ENCODE results near the gene WDFY4. TPM values are rescaled to one million over a fixed set of nuclear protein-coding genes. Genes with fewer than 3 reads are reported as not detected.

Gene WDFY4
- total RNA-seq, 1 experiment from 2014 or later, result not detected

DNA sequence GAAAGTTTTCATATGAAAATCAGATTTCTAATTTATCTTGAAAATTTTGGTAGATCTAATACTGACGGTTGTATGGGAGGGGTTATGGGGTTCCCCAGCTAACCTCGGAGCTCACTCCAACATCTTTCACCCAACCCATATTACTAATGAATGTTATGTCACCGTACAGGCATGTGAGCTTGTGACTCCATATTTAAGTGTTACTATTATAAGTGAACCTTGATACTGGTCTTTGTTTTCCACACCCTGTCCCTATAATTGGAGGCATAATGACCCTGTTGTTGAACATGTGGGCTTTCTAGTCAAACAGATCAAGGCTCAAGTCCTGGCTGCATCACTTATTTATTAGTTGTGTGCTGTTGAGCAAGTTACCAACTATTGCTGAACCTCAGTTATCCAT, 27.2 kb downstream of the WDFY4 start:
- no peak for DNase-seq (ENCODE audit: low spot score)

GRCh38 chr10:48714088-48714487, 29.4 kb downstream of the WDFY4 start:
- DNase-seq (ENCODE audit: low spot score), result no peak

DNA sequence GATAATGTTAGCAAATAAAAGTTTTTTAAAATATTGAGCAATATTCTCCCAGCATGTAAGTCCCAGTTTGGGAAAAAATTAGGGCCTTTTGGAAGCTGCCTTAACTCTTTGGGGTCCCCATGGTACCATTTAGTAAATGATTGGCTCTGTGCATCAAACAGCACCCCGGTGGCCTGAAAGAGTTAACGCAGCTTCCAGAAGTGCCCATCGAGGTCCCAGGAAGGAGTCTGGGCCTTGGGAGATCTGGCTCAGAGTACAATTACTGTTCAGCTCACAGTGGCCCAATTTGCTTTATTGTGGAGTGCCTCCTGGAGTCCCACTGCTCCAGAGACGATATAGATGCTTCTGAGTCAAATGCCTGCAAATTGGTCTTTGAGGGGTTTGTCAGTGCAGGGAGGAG, 31.7 kb downstream of the WDFY4 start:
- no peak for DNase-seq (ENCODE audit: low spot score)

DNA sequence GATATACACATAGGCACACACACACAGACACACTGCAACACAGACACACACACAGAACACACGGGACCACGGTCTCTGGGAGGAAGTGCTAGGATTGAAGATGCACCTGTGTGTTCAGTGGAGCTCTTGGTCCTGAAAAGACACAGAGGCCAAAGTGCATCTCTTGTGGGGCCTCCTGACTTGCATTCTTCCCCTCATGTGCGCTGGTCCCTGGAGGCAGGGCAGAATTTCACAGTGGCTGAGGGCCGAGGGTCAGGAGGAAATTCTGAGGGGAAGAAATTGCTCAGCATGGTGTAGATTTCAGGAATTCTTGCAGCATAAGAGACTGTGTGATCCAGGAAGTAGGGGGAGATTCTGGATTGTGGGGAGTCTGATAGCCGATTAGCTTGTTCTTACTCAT, 35.9 kb downstream of the WDFY4 start:
- DNase-seq (ENCODE audit: low spot score), result no peak

DNA sequence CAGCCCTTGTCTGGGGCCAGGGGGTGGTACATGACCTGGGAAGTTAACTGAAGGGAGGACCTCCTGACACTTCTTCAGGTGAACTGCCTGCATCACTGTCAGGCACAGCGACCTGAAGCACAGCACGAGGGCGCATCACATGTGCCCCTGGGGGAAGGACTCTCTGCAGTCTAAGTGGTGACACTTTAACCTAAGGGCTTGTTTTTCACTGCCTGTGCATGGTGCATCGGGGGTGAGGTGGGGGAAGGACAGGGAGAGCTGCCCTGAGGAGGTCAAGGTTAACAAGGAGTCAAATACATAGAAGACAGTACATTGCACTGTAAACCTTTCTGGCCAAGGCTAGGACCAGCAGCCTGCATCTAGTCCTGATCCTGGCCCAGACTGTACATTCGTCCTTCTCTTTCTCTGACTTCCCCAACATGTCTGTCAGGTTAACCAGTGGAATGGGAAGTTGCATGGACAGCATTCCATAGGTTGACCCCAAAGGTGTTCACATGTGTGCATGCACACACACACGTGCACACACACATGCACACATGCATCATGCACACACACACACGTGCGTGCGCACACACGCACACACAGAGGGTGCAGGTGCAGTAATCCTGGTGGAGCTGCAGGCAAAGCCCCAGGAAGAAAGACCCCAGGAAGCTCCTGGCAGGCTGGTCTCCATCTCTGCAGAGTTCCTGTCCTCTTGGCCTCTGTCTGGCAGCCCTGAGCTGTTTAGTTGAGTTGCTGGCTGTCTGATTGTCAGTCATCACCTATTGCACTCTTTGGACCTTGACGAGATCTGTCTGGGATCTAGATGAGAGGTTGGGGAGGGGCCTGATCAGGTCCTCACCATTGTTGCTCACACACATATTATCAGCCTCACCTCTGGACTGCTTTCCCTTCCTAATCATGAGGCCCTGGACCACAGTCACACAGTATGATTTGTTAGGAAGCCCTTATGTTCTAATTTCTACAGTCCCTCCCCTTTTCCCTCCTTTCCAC, 37.8 kb downstream of the WDFY4 start:
- DNase-seq (ENCODE audit: low spot score), result no peak

DNA sequence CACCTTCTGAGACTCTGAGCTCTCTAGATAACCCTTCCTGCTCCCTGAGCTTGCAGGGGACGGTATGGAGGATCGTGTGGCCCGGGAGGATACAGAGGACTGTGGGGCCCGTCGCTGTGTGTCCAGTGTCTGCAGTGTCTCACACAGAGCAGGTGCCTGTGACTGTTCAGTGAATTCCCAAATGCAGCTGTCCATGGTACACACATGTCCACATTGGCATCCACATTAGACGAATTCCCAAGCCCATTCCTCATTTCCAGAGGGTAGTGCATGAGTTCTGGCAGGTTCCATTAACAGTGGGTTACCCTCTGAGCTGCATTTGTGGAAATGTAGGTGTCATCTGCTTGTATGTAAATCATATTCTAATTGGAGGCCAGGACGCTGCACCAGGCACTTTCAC, 39.5 kb downstream of the WDFY4 start:
- no peak for DNase-seq (ENCODE audit: low spot score)

DNA sequence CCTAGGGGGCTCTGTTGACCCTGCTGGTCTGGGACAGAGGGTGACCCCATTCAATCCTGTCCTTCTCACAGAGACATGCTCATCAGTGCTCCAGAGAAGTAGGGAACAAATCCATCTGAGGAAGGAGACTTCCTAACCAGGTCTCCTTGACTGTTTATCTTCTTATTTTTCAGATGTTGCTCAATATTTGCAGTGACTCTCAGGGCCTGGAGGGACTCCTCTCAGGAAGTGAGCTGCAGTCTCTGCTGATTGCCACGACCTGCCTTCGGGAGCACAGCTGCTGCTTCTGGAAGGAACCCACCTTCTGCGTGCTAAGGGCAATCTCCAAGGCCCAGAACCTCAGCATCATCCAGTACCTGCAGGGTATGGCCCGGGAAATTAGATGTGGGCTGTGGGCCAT, 41.0 kb downstream of the WDFY4 start:
- DNase-seq (ENCODE audit: low spot score), result no peak

DNA sequence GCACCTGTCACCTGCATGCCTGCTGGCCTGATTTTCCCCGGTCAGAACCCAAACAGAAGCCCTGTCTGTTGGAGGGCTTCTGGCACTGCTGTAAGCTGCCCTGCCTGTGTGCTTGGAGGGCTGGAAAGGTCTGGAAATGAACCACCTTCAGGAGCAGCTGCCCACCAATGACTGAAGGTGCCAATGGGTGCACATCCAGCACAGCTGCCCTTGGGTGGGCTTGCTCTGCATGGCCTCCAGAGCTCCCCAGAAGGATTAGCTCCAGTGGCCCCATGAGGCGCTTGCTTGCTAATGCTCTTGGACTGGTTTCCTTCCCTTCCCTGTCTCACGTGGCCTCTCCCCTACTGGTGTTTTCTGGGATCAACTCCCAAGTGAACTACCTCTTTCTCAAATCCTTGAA, 43.2 kb downstream of the WDFY4 start:
- no peak for DNase-seq (ENCODE audit: low spot score)

DNA sequence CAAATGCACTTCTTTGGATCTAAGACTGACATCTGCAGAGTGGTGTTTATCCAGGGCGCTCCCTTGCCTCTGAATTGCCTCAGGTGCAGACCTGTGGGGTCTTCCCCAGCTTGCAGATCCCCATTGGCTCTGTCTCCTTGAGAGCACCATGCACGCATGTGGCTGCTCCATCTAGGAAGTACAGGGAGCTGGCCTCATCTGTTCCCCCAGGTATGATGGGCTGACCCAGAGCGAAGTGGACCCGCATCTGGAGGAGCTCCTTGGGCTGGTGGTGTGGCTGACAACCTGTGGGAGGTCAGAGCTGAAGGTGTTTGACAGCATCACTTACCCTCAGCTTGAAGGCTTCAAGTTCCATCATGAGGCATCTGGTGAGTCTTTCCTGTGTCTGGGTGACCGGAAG, 44.5 kb downstream of the WDFY4 start:
- no peak for DNase-seq (ENCODE audit: low spot score)

DNA sequence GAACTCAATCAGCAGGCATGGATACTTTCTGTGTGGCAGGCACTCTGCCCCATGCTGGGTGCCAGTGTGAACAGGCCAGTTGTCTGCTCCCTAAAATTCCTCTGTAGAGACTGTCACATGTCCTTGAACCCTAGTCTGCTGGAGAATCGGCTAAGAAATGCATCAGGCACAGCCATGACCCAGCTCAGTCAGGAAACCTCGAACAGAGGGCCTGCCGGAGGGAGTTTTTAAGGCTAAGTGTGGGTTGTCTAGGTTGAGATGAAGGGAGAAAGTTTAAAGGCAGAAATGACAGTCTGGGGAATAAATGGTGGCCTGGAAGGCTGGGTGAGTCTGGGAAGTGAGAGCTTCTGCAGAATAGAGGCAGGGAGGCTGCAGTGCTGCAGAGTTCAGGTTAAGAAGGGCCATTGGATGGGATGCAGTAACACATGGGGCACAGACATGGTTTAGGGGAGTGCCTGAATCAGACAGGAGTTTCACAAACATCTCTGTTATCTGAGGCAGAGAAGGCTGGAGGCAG, 45.3 kb downstream of the WDFY4 start:
- DNase-seq (ENCODE audit: low spot score), result no peak

- DNase-seq (ENCODE audit: low spot score), result no peak
Measured at GRCh38 chr10:48731141-48731540, 46.5 kb downstream of the WDFY4 start.

DNA sequence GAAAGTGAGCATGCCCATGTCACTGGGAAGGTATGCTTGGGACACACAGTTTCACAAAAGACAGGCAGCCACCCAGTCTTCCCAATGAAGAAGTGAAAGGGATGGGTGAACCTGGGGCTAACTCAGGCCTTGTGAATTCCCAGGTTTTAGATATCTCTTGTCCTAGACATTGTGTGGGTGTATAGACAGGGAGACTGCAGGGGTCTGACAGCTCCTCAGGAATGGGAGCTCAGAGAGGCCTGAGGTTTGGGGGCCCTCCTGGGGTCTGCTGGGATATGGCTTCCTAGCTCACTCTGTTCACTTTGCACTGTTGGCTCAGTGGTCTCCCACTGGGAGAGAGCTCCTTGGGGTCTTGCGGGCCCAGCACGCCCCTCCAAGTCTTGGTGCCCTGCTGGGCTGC, 47.0 kb downstream of the WDFY4 start:
- no peak for DNase-seq (ENCODE audit: low spot score)

DNA sequence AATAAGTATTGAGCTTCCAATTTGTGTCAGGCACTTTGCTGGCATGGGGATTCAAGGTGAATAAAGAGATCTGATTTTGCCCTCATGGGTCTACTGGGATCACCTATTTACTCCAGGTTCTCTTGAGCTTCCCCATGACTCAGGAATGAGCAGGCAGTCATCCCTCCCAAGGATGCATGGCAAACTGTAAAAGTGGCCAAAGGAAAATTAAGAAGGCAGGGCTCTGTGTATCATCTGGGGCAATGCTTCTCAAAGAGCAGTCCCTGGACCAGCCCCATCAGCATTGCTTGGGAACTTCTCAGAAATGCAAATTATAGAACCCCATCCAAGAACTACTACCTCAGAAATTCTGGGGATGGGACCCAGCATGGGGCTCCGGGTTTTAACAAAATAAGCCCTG, 48.7 kb downstream of the WDFY4 start:
- no peak for DNase-seq (ENCODE audit: low spot score)

GRCh38 chr10:48735836-48736390, 51.2 kb downstream of the WDFY4 start:
- no peak for DNase-seq (ENCODE audit: low spot score)

- no peak for DNase-seq (ENCODE audit: low spot score)
Measured at GRCh38 chr10:48736596-48736995, 51.9 kb downstream of the WDFY4 start.

DNA sequence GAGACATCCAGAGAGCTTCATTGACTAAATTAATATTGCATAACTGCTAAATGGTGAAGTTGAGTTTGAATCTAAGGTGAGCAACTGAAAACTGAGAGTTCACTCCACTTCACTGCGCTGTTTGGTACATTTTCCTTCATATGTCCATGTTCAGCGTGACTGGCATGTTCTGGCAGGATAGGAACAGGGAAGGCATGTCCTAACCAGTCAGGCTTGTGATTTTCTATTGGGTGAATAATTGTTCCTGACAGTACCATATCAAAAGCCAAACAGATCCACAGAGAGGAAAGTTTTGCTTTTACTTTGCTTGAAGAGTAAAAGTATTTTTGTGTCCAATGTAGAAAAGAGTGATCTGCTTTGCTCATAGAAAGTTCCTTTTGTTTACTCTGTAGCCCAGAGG, 53.2 kb downstream of the WDFY4 start:
- DNase-seq (ENCODE audit: low spot score), result no peak

- DNase-seq (ENCODE audit: low spot score), result no peak
Measured at GRCh38 chr10:48739170-48739569, 54.5 kb downstream of the WDFY4 start.

- no peak for DNase-seq (ENCODE audit: low spot score)
Measured at GRCh38 chr10:48740015-48740707, 55.5 kb downstream of the WDFY4 start.

DNA sequence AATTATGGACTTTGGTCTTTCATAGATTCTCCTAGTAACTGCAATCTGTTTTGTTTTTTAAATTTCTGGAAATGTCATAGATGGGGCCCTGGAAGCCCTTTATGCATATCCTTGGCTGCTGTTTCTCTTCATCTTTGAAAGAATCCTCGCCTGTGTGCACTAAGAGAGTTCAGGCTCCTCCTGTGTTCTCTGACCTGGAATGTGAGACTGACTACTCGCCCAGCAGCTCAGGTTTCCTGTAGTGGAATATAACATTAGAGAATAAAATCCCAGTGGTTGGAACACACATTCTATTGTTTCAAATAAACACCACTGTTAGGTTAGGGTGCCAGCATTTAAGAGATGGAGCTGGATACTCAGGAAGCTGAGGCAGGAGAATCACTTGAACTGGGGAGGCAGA, 56.3 kb downstream of the WDFY4 start:
- DNase-seq (ENCODE audit: low spot score), result no peak

DNA sequence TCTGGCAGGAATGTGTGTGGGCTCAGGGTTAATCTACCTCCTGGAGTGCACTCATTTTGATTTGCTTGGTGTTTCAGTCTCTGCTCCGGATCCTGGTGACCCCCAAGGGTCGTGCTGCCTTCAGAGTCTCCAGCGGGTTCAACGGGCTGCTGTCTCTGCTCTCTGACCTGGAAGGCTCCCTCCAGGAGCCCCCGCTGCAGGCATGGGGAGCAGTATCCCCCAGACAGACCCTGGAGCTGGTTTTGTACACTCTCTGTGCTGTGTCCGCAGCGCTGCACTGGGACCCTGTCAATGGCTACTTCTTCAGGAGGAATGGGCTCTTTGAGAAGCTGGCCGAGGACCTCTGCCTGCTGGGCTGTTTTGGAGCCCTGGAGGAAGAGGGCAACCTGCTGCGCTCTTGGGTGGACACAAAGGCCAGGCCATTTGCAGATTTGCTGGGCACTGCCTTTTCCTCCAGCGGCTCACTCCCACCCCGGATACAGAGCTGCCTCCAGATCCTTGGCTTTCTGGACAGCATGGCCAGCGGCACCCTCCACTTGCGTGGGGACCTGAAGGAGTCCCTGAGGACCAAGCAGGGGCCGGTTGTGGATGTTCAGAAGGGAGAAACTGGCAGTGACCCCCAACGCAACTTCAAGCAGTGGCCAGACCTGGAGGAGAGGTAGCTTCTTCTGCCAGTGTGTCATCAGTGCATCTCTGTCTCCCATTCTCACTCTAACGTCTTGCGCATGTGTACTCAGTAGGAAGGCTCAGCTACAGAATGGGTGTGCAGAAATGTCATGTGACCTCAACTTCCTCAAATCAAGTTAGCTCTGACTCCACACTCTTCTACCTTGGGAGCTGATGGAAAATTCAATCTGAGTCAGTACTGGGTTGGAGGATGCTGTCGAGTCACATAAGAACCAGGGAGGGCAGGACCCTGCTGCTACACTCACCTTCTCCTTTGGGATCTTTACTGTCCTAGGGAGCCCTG, 58.5 kb downstream of the WDFY4 start:
- no peak for DNase-seq (ENCODE audit: low spot score)

GRCh38 chr10:48744587-48744986, 59.9 kb downstream of the WDFY4 start:
- no peak for DNase-seq (ENCODE audit: low spot score)

Measured in A172 (cell line).